Ammon's horn (tissue), 1 donor: ENCODE results near the gene AKAP9.
"Not testable (repeated sequence)": the region's sequence is repeated elsewhere in the genome, so short reads cannot be mapped to it uniquely, and the experiment has no call there.

Experiments
- DNase-seq: peaks from one replicate; pipeline ENCODE4 v3.0.0-alpha.2; 2016; ENCODE audit warnings: low spot score

Gene AKAP9

GRCh38 chr7:92010215-92010614 lies 69.6 kb downstream of the AKAP9 start:
- DNase-seq: no peak

GRCh38 chr7:92013611-92014010 lies 72.9 kb downstream of the AKAP9 start:
- no peak for DNase-seq

- DNase-seq: no peak
Measured at GRCh38 chr7:92020636-92021035, 80.0 kb downstream of the AKAP9 start.

GRCh38 chr7:92025260-92025659 lies 84.6 kb downstream of the AKAP9 start:
- no peak for DNase-seq

- DNase-seq: not testable (repeated sequence)
Measured at GRCh38 chr7:92026635-92027034, 86.0 kb downstream of the AKAP9 start.

GRCh38 chr7:92027128-92027527 lies 86.5 kb downstream of the AKAP9 start:
- not testable (repeated sequence) for DNase-seq

- no peak for DNase-seq
Measured at GRCh38 chr7:92028226-92028625, 87.6 kb downstream of the AKAP9 start.

- no peak for DNase-seq
Measured at GRCh38 chr7:92028686-92029085, 88.0 kb downstream of the AKAP9 start.

GRCh38 chr7:92034116-92034515 lies 93.5 kb downstream of the AKAP9 start:
- DNase-seq: no peak

GRCh38 chr7:92035576-92035975 lies 94.9 kb downstream of the AKAP9 start:
- no peak for DNase-seq

GRCh38 chr7:92039900-92040299 lies 99.2 kb downstream of the AKAP9 start:
- no peak for DNase-seq

GRCh38 chr7:92042056-92042737 lies 101.5 kb downstream of the AKAP9 start:
- DNase-seq: no peak

- no peak for DNase-seq
Measured at GRCh38 chr7:92043098-92043497, 102.4 kb downstream of the AKAP9 start.

GRCh38 chr7:92043637-92044036 lies 103.0 kb downstream of the AKAP9 start:
- DNase-seq: no peak

- DNase-seq: no peak
Measured at GRCh38 chr7:92044148-92044547, 103.5 kb downstream of the AKAP9 start.

- no peak for DNase-seq
Measured at GRCh38 chr7:92044940-92045339, 104.3 kb downstream of the AKAP9 start.

- no peak for DNase-seq
Measured at GRCh38 chr7:92051655-92052054, 111.0 kb downstream of the AKAP9 start.

GRCh38 chr7:92052159-92052558 lies 111.5 kb downstream of the AKAP9 start:
- no peak for DNase-seq

GRCh38 chr7:92052684-92053083 lies 112.0 kb downstream of the AKAP9 start:
- DNase-seq: no peak

- DNase-seq: no peak
Measured at GRCh38 chr7:92053312-92053711, 112.7 kb downstream of the AKAP9 start.

- DNase-seq: no peak
Measured at GRCh38 chr7:92056286-92056685, 115.6 kb downstream of the AKAP9 start.

GRCh38 chr7:92057375-92057774 lies 116.7 kb downstream of the AKAP9 start:
- peak; percentile 2 for DNase-seq

GRCh38 chr7:92058040-92058439 lies 117.4 kb downstream of the AKAP9 start:
- no peak for DNase-seq

- no peak for DNase-seq
Measured at GRCh38 chr7:92058899-92059298, 118.2 kb downstream of the AKAP9 start.
